ENCODE results near the gene SND1.
"Not testable (repeated sequence)": the region's sequence is repeated elsewhere in the genome, so short reads cannot be mapped to it uniquely, and the experiment has no call there.

SND1 gene

GRCh38 chr7:127957886-127958285, 305.9 kb downstream of the SND1 start:
- Histone ChIP-seq H3K36me3 (peaks cover 3% of the 10 kb centered on the region), H3K27ac (no peak overlapping the region), H3K27me3 (ENCODE audit: insufficient read depth, low read depth, severe bottlenecking) (no peaks in the 10 kb centered on the region), H3K9me3 (ENCODE audit: severe bottlenecking) (no peaks in the 10 kb centered on the region), H3K4me3 (ENCODE audit: low read depth, low read length) (no peak overlapping the region)
- DNase-seq, result no peak
- no peak for TF ChIP-seq CTCF (IDR thresholded peaks at IDR 0.05; ENCODE audit: low read depth, low read length)

- H3K4me3 ChIP-seq (ENCODE audit: low read depth, low read length), result no peak overlapping the region
- peaks cover 3% of the 10 kb centered on the region for H3K36me3 ChIP-seq
- no peaks in the 10 kb centered on the region for H3K27me3 ChIP-seq (ENCODE audit: insufficient read depth, low read depth, severe bottlenecking)
- DNase-seq, result no peak
- no peaks in the 10 kb centered on the region for H3K9me3 ChIP-seq (ENCODE audit: severe bottlenecking)
- H3K27ac ChIP-seq, result no peak overlapping the region
- TF ChIP-seq CTCF (IDR thresholded peaks at IDR 0.05; ENCODE audit: low read depth, low read length), result no peak
These were observed 307.8 kb downstream of the SND1 start for GRCh38 chr7:127959770-127960169.

DNA sequence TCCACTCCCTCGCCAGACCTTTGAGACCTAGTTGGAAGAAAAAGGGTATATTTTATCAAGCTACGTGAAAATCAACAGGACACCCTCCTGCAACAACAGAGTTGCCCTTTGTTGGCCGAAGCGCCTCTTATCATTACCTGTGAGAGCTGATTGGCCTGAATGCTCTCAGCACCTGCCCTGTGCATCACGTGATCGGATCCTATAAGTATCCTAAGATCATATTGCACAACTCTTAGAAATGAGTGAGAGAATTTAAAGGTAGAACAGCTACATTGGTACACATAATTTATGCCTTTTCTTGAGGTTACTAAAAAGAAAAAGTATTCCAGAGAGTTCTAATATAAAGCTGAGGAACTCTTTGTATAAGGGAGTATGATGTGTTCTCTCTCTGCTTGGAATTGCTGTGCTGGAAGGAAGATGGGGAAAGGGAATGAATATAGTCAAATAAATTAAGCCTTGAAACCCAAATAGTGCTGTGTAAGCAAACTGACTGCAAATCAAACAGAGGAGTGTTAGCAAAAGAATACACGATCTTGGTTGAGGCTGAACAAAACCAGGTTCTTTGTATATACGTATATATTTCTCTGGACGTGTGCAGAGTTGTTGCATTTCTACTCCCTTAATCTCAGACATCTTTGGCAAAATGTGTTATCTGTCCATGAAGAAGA, 309.9 kb downstream of the SND1 start:
- no peaks in the 10 kb centered on the region for H3K9me3 ChIP-seq (ENCODE audit: severe bottlenecking)
- no peak for DNase-seq
- H3K36me3 ChIP-seq, result peaks cover 3% of the 10 kb centered on the region
- no peak overlapping the region for H3K4me3 ChIP-seq (ENCODE audit: low read depth, low read length)
- H3K27ac ChIP-seq, result no peak overlapping the region
- no peak for TF ChIP-seq CTCF (IDR thresholded peaks at IDR 0.05; ENCODE audit: low read depth, low read length)
- no peaks in the 10 kb centered on the region for H3K27me3 ChIP-seq (ENCODE audit: insufficient read depth, low read depth, severe bottlenecking)

DNA sequence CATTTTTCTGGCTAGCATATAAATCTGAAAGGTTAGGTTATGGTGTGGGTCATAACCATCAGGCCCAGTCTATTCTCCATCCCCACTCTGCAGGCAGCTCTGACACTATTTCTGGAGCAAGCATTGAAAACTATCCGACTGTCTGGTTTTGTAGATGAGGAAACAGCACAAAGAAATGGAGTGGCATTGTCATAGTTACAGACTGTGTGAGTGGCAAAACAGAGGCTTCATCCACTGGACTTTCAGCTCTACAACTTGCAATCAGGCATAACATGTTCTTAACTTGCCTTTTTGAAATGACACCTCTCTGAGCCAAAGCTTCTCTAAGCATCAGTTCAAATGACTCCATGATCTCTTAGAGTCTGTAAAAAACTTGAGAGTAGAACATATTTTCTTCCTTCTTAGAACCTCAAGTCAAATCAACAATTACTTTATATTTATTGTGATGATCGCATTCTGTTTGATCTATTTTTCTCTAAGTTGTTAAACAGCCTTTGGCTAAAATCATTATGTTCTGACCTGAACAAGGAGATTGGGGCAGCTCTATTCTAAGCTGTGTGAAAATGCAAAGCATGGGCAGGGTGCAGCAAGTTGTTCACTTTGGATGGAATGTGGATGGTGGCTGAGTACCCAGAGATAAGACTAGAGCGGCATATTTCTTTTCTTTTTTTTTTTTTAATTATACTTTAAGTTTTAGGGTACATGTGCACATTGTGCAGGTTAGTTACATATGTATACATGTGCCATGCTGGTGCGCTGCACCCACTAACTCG, 310.8 kb downstream of the SND1 start:
- Histone ChIP-seq H3K36me3 (peaks cover 3% of the 10 kb centered on the region), H3K4me3 (ENCODE audit: low read depth, low read length) (no peak overlapping the region), H3K27me3 (ENCODE audit: insufficient read depth, low read depth, severe bottlenecking) (no peaks in the 10 kb centered on the region), H3K9me3 (ENCODE audit: severe bottlenecking) (no peaks in the 10 kb centered on the region), H3K27ac (no peak overlapping the region)
- TF ChIP-seq CTCF (IDR thresholded peaks at IDR 0.05; ENCODE audit: low read depth, low read length), result no peak
- DNase-seq, result no peak

GRCh38 chr7:127963850-127964249, 311.9 kb downstream of the SND1 start:
- not testable (repeated sequence) for H3K9me3 ChIP-seq (ENCODE audit: severe bottlenecking)

GRCh38 chr7:127967281-127967680, 315.3 kb downstream of the SND1 start:
- Histone ChIP-seq H3K36me3 (no peaks in the 10 kb centered on the region), H3K27me3 (ENCODE audit: insufficient read depth, low read depth, severe bottlenecking) (no peaks in the 10 kb centered on the region), H3K27ac (no peak overlapping the region), H3K4me3 (ENCODE audit: low read depth, low read length) (no peak overlapping the region), H3K9me3 (ENCODE audit: severe bottlenecking) (no peaks in the 10 kb centered on the region)
- no peak for TF ChIP-seq CTCF (IDR thresholded peaks at IDR 0.05; ENCODE audit: low read depth, low read length)
- DNase-seq, result no peak

More at GRCh38 chr7:127963850-127964249, 311.9 kb downstream of the SND1 start:
- H3K4me3 ChIP-seq (ENCODE audit: low read depth, low read length); H3K36me3 ChIP-seq; H3K27me3 ChIP-seq (ENCODE audit: insufficient read depth, low read depth, severe bottlenecking); H3K27ac ChIP-seq; DNase-seq: not testable (repeated sequence)
